ENCODE data around the gene TTC39B.
"Not testable (repeated sequence)": the region's sequence is repeated elsewhere in the genome, so short reads cannot be mapped to it uniquely, and the experiment has no call there.

Gene TTC39B

GRCh38 chr9:15262581-15262980 lies 44.4 kb downstream of the TTC39B start:
- no peak for DNase-seq

- no peak for DNase-seq
Measured at GRCh38 chr9:15256426-15256825, 50.6 kb downstream of the TTC39B start.

- no peak for DNase-seq
Measured at GRCh38 chr9:15253786-15254185, 53.2 kb downstream of the TTC39B start.

GRCh38 chr9:15253197-15253596 lies 53.8 kb downstream of the TTC39B start:
- no peak for DNase-seq

GRCh38 chr9:15249981-15250380 lies 57.0 kb downstream of the TTC39B start:
- no peak for DNase-seq

GRCh38 chr9:15249042-15249818 lies 57.8 kb downstream of the TTC39B start:
- DNase-seq = no peak

- no peak for DNase-seq
Measured at GRCh38 chr9:15248621-15249020, 58.4 kb downstream of the TTC39B start.

- DNase-seq = no peak
Measured at GRCh38 chr9:15248081-15248480, 58.9 kb downstream of the TTC39B start.

- no peak for DNase-seq
Measured at GRCh38 chr9:15246708-15247107, 60.3 kb downstream of the TTC39B start.

- DNase-seq = no peak
Measured at GRCh38 chr9:15246243-15246642, 60.8 kb downstream of the TTC39B start.

- no peak for DNase-seq
Measured at GRCh38 chr9:15244001-15244441, 63.0 kb downstream of the TTC39B start.

GRCh38 chr9:15243081-15243480 lies 63.9 kb downstream of the TTC39B start:
- no peak for DNase-seq

- no peak for DNase-seq
Measured at GRCh38 chr9:15240927-15241326, 66.1 kb downstream of the TTC39B start.

- no peak for DNase-seq
Measured at GRCh38 chr9:15239816-15240215, 67.2 kb downstream of the TTC39B start.

- no peak for DNase-seq
Measured at GRCh38 chr9:15238646-15239045, 68.4 kb downstream of the TTC39B start.

GRCh38 chr9:15235658-15236057 lies 71.4 kb downstream of the TTC39B start:
- no peak for DNase-seq

- not testable (repeated sequence) for DNase-seq
Measured at GRCh38 chr9:15233941-15234490, 73.0 kb downstream of the TTC39B start.

- DNase-seq = not testable (repeated sequence)
Measured at GRCh38 chr9:15232706-15233280, 74.2 kb downstream of the TTC39B start.

- DNase-seq = no peak
Measured at GRCh38 chr9:15231788-15232635, 75.0 kb downstream of the TTC39B start.

- no peak for DNase-seq
Measured at GRCh38 chr9:15229409-15229808, 77.6 kb downstream of the TTC39B start.

- DNase-seq = no peak
Measured at GRCh38 chr9:15227491-15227890, 79.5 kb downstream of the TTC39B start.

GRCh38 chr9:15225564-15226126 lies 81.4 kb downstream of the TTC39B start:
- DNase-seq = no peak

- DNase-seq = no peak
Measured at GRCh38 chr9:15222313-15222712, 84.7 kb downstream of the TTC39B start.
